Brain microvascular endothelial cell (primary cell): ENCODE results near the gene RIPOR1.
A peak's percentile ranks its signal among the peaks of the same experiment; 100 is the strongest.

Experiments
- DNase-seq: peaks from one replicate; pipeline ENCODE4 v3.0.0-alpha.2; 2020
- H3K27ac ChIP-seq: fragments of 250-450 bp; sonication (Bioruptor Pico); 2 replicates; pipeline ENCODE4 v1.5.1; 2020; ENCODE audit warnings: mild to moderate bottlenecking, moderate library complexity
- H3K27me3 ChIP-seq: fragments of 250-450 bp; sonication (Bioruptor Pico); replicated peaks from 2 replicates; pipeline ENCODE4 v1.5.1; 2020; ENCODE audit warnings: mild to moderate bottlenecking
- H3K36me3 ChIP-seq: fragments of 250-450 bp; sonication (Bioruptor Pico); replicated peaks from 2 replicates; pipeline ENCODE4 v1.5.1; 2020; ENCODE audit warnings: mild to moderate bottlenecking
- H3K4me3 ChIP-seq: 2 replicates; pipeline ENCODE4 v1.5.1; 2011; ENCODE audit warnings: low read depth, mild to moderate bottlenecking, control low read depth, low read length, moderate library complexity
- in situ Hi-C: cut with HindIII; loops from 2 replicates; pipeline ENCODE4 v1.10.0; 2017; ENCODE audit warnings: low sequenced_read_pairs, low pct_ligation_motif_present
- TF ChIP-seq, protein P1 (sequence below): IDR thresholded peaks from 2 replicates; pipeline ENCODE4 v1.5.1; 2011; ENCODE audit warnings: low read depth, mild to moderate bottlenecking, moderate library complexity, low read length, control low read depth, inconsistent platforms; ENCODE audit errors: missing control alignments

RIPOR1 gene

DNA sequence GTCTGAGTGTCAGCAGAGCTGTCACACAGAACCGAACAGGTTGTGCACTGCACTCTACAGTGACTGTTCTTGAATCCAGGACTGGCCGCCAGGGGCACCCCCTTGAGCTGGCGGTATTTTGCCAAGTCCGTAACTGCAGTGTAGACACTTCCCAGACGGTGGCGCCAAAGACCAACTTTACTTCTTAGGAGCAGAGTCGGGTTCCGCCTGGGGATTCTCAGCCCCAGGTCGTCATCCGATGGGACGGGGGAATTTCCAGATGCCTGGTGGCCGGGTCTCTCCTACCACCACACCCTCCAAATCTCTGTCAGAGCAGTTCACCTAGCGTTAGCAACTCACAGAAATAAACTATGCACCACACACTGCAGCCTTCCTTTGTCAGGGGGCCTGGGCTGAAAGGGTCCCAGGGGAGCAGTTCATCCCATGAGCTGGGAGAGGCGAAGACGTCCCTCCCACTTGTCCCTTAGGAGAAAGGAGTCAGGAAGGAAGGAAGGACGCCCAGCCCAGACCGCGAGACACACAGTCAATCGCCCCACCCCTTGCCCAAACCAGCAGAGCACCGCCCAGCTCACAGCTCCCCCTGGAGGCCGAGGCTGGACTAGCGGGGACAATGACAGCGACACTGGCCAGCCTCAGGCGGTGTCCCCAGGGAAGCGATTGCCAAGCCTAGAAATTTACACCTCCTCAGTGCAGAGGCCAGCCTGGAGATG, 7.4 kb upstream of the RIPOR1 start:
- H3K4me3 ChIP-seq, result peak overlapping the region; percentile 64
- TF ChIP-seq, protein P1, sequence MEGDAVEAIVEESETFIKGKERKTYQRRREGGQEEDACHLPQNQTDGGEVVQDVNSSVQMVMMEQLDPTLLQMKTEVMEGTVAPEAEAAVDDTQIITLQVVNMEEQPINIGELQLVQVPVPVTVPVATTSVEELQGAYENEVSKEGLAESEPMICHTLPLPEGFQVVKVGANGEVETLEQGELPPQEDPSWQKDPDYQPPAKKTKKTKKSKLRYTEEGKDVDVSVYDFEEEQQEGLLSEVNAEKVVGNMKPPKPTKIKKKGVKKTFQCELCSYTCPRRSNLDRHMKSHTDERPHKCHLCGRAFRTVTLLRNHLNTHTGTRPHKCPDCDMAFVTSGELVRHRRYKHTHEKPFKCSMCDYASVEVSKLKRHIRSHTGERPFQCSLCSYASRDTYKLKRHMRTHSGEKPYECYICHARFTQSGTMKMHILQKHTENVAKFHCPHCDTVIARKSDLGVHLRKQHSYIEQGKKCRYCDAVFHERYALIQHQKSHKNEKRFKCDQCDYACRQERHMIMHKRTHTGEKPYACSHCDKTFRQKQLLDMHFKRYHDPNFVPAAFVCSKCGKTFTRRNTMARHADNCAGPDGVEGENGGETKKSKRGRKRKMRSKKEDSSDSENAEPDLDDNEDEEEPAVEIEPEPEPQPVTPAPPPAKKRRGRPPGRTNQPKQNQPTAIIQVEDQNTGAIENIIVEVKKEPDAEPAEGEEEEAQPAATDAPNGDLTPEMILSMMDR, result peak; percentile 99
- in situ Hi-C loops, result no loop called here
- peak overlapping the region; percentile 85 for H3K27ac ChIP-seq
- H3K36me3 ChIP-seq, result no peaks in the 10 kb centered on the region
- no peaks in the 10 kb centered on the region for H3K27me3 ChIP-seq
- peak; percentile 96 for DNase-seq

DNA sequence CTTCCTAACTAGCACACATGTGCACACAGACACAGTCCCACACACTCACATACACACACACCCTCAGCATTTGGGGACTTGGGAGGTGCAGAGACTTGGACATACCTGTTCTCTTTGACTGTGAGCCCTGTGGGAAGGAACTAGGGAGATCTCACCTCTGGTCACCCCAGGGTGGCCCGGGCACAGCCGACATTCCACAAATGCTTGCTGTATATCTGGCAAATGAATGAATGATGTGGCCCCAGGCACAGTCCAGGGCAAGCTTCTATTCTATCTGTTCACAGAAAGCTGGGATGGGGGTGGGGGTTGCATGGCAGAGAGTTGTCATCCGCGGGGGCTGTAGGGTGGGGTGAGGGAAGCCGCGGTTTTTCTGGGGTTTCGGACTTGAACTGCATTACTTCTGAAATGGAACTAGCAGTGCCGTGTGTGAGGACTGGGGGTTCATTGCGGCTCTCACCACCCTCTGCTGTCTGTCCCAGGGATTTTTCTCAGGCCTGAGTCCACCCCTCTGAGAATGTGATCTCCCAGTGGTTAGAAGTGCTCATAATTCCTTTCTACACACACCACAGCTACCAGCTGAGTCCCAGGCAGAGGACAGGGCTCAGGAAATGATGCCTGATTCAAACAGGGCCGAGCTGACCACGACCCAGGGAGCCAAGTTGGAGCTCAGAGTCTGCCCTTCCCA, 3.3 kb upstream of the RIPOR1 start:
- TF ChIP-seq, protein P1, result peak; percentile 45
- no peak overlapping the region for H3K4me3 ChIP-seq
- no peak for DNase-seq
- no peaks in the 10 kb centered on the region for H3K27me3 ChIP-seq
- in situ Hi-C loops, result no loop called here
- no peak overlapping the region for H3K27ac ChIP-seq
- no peaks in the 10 kb centered on the region for H3K36me3 ChIP-seq

DNA sequence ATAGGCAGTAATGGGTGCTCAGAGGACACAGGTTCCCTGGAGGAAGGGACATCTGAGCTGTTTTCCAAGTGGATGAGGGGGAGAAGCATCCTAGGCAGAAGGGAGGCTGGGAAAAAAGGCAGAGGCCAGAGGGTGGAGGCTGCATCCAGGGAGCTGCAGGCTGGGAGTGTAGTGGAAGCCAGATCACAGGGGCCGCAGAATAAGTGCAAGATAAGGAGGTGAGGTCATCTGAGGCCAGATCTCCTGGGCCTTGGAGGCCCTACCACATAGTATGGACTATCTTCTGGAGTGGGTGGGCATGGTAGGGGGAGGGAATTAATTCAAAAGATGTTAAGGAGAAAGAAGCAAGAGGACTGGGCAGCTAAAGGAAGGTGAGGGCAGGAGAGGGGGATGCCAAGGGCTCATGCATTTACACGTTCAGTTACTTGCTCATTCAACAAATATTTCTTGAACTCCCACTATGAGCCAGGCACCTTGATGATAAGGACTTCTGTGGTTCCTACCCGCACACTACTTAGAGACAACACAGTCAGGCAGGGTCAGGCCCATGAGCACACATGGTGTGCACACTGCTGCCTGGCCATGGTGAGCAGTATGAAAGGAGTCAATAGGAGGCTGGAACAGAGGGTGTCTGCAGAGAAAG, 2.4 kb upstream of the RIPOR1 start:
- Histone ChIP-seq H3K36me3 (no peaks in the 10 kb centered on the region), H3K27ac (no peak overlapping the region), H3K27me3 (no peaks in the 10 kb centered on the region), H3K4me3 (no peak overlapping the region)
- in situ Hi-C loops, result no loop called here
- no peak for DNase-seq
- TF ChIP-seq, protein P1, result no peak

DNA sequence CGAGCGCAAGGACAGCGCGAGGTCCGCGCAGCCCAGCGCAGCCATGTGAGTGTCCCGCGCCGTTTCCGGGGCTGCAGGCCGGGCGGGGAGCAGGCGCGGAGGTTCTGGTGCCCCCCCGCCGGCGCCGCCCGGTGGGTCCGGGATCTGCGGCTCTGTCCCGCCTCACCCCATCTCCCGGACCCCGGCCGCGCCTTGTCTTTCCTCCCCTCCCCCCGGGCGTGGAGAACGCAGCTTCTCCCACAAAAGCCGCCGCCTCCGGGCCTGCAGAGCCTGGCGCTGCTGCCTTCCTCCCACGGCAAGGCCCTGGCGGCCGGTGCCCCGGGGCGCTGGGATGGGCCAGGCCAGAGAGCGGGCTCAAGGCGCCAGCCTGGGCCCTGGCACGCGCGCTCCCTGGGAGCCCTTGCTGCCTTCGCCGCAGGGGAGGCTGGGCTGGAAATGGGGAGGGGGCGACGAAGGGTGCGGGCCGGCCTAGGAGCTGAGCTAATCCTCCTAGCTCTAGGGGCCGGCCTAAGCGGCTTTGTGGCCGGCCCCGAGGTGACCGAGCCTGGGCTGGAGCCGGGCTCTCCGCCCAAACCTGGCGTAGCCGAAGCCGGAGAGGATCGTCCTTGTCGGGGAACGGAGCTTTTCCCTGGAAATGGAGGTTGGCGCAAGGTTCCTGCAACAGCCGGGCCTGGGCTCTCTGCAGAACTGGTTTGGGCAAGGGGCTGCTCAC, 397 bp downstream of the RIPOR1 start:
- in situ Hi-C loops, result no loop called here
- DNase-seq, result no peak
- peak overlapping the region; percentile 76 for H3K27ac ChIP-seq

DNA sequence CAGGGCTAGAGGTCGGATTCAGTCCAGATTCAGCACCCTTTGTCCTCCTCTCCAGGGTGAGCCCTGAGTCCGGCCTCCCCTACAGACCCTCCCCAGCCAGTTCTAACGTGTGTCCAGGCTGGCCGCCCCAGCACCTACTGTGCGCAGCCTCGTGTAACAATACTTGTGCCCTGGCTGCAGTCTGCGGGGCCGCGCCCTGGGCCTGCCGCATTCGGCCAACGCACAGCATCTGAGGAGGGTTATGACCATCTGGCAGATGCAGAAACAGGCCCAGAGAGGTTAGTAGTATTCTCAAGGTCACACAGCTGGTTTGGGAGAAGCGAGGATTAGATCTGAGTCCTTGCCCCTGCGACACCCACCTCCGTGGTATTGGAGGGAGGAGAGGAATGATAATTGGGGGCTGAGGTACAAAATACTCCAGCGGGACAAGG, 968 bp downstream of the RIPOR1 start:
- H3K4me3 ChIP-seq, result peak overlapping the region; percentile 78
- no peak for DNase-seq
- H3K27ac ChIP-seq, result peak overlapping the region; percentile 76
- TF ChIP-seq, protein P1, result no peak
- in situ Hi-C loops, result no loop called here
- no peaks in the 10 kb centered on the region for H3K36me3 ChIP-seq
- H3K27me3 ChIP-seq, result no peaks in the 10 kb centered on the region

More for the DNA sequence above, 397 bp downstream of the RIPOR1 start:
- H3K36me3 ChIP-seq, result no peaks in the 10 kb centered on the region
- peak overlapping the region; percentile 78 for H3K4me3 ChIP-seq
- no peaks in the 10 kb centered on the region for H3K27me3 ChIP-seq
- TF ChIP-seq, protein P1, result no peak
